Measurements from ENCODE around the gene OR5K3.

The OR5K3 gene

GRCh38 chr3:98434412-98434811, 43.9 kb downstream of the OR5K3 start:
- DNase-seq: no peak

- no peak for DNase-seq
Observed at GRCh38 chr3:98440283-98440682, 49.8 kb downstream of the OR5K3 start.

All from NCI-H1092 treated with DMSO at 0.1 percent for 48 hours (cell line).